Progenitor cell of endocrine pancreas (in vitro differentiated cells): ENCODE data around the gene IGSF6. TPM values are rescaled to one million over a fixed set of nuclear protein-coding genes. Genes with fewer than 3 reads are reported as not detected.

ENCODE experiments used
- DNase-seq: peaks from one replicate; pipeline ENCODE4 v3.0.0; 2021; ENCODE audit warnings: low spot score; ENCODE audit not compliant: unreplicated experiment
- H3K27ac Mint-ChIP-seq: 2 replicates; pipeline ENCODE4 v1.8.0; 2021; ENCODE audit warnings: mild to moderate bottlenecking, moderate library complexity, mixed read lengths
- H3K27me3 Mint-ChIP-seq: 2 replicates; pipeline ENCODE4 v1.8.0; 2021; ENCODE audit warnings: mixed read lengths
- H3K36me3 Mint-ChIP-seq: 2 replicates; pipeline ENCODE4 v1.8.0; 2022; ENCODE audit warnings: mixed read lengths; ENCODE audit not compliant: insufficient read depth
- H3K4me1 Mint-ChIP-seq: 2 replicates; pipeline ENCODE4 v1.8.0; 2021; ENCODE audit warnings: low read depth, mixed read lengths
- H3K4me3 Mint-ChIP-seq: 2 replicates; pipeline ENCODE4 v1.8.0; 2021; ENCODE audit warnings: low read depth, mild to moderate bottlenecking, moderate library complexity, mixed read lengths
- H3K9me3 Mint-ChIP-seq: 2 replicates; pipeline ENCODE4 v1.8.0; 2021; ENCODE audit warnings: low read depth, mixed read lengths
- CTCF ChIP-seq: fragments of 200-600 bp; sonication (generic); IDR thresholded peaks from one replicate; pipeline ENCODE4 v1.5.0; 2021; ENCODE audit warnings: antibody characterized with exemption, mild to moderate bottlenecking; ENCODE audit not compliant: unreplicated experiment
- total RNA-seq: library from RNA; stranded (reverse); gene quantifications from 2 replicates; pipeline ENCODE4 v1.2.1, GENCODE V29; 2021

Gene IGSF6
- total RNA-seq, 1 donor from 2014 or later = not detected

- peaks cover 13% of the 10 kb centered on the region for H3K4me1 Mint-ChIP-seq
- H3K27me3 Mint-ChIP-seq = no peaks in the 10 kb centered on the region
- H3K9me3 Mint-ChIP-seq = no peaks in the 10 kb centered on the region
- no peak for TF ChIP-seq CTCF
- peaks cover 3% of the 10 kb centered on the region for H3K36me3 Mint-ChIP-seq
- H3K4me3 Mint-ChIP-seq = no peak overlapping the region
- DNase-seq = no peak
- H3K27ac Mint-ChIP-seq = no peak overlapping the region
These were observed 6.3 kb downstream of the IGSF6 start for GRCh38 chr16:21646091-21646490.

GRCh38 chr16:21645261-21645721 is 7.1 kb downstream of the IGSF6 start:
- Mint-ChIP-seq H3K27ac (no peak overlapping the region), H3K4me3 (no peak overlapping the region), H3K4me1 (peaks cover 13% of the 10 kb centered on the region), H3K27me3 (no peaks in the 10 kb centered on the region), H3K36me3 (peaks cover 3% of the 10 kb centered on the region), H3K9me3 (no peaks in the 10 kb centered on the region)
- TF ChIP-seq CTCF = no peak
- DNase-seq = no peak

- TF ChIP-seq CTCF = no peak
- no peaks in the 10 kb centered on the region for H3K9me3 Mint-ChIP-seq
- peaks cover 13% of the 10 kb centered on the region for H3K4me1 Mint-ChIP-seq
- H3K4me3 Mint-ChIP-seq = no peak overlapping the region
- no peak for DNase-seq
- H3K27me3 Mint-ChIP-seq = no peaks in the 10 kb centered on the region
- peaks cover 3% of the 10 kb centered on the region for H3K36me3 Mint-ChIP-seq
- no peak overlapping the region for H3K27ac Mint-ChIP-seq
These were observed 7.7 kb downstream of the IGSF6 start for GRCh38 chr16:21644674-21645073.

GRCh38 chr16:21643785-21644184 is 8.6 kb downstream of the IGSF6 start:
- DNase-seq = no peak
- H3K27ac Mint-ChIP-seq = no peak overlapping the region
- H3K4me1 Mint-ChIP-seq = peaks cover 14% of the 10 kb centered on the region
- TF ChIP-seq CTCF = no peak
- peaks cover 3% of the 10 kb centered on the region for H3K36me3 Mint-ChIP-seq
- H3K9me3 Mint-ChIP-seq = no peaks in the 10 kb centered on the region
- no peaks in the 10 kb centered on the region for H3K27me3 Mint-ChIP-seq
- no peak overlapping the region for H3K4me3 Mint-ChIP-seq

GRCh38 chr16:21642861-21643260 is 9.5 kb downstream of the IGSF6 start:
- no peaks in the 10 kb centered on the region for H3K27me3 Mint-ChIP-seq
- DNase-seq = no peak
- no peak for TF ChIP-seq CTCF
- no peak overlapping the region for H3K27ac Mint-ChIP-seq
- H3K36me3 Mint-ChIP-seq = peaks cover 3% of the 10 kb centered on the region
- H3K9me3 Mint-ChIP-seq = no peaks in the 10 kb centered on the region
- no peak overlapping the region for H3K4me3 Mint-ChIP-seq
- peaks cover 20% of the 10 kb centered on the region for H3K4me1 Mint-ChIP-seq
